Stomach (tissue), 9 donors: ENCODE results near the gene CCDC146. TPM values are rescaled to one million over a fixed set of nuclear protein-coding genes. Genes with fewer than 3 reads are reported as not detected.

ENCODE experiments used
- DNase-seq, 2 donors: peaks; one replicate each; pipeline versions ENCODE4 v3.0.0 to v3.0.0-alpha.2; 2013 to 2019
- H3K27ac ChIP-seq, 5 donors: fragments of 200-600 bp in 4 of 5; sonication (generic) in 4 of 5; one replicate each; pipeline ENCODE4 v1.5.1; 2013 to 2019; ENCODE audit warnings: mild to moderate bottlenecking in 1 of 5, moderate library complexity in 1 of 5
- H3K27me3 ChIP-seq, 3 donors: fragments of 200-600 bp; sonication (generic); one replicate each; pipeline ENCODE4 v1.5.1; 2017 to 2019; ENCODE audit warnings: mixed run types in 1 of 3
- H3K36me3 ChIP-seq, 4 donors: fragments of 200-600 bp; sonication (generic); 1 replicate in 3 of 4; 2 replicates in 1 of 4; pipeline ENCODE4 v1.5.1; 2016 to 2019
- H3K4me1 ChIP-seq, 4 donors: fragments of 200-600 bp; sonication (generic); one replicate each; pipeline ENCODE4 v1.5.1; 2016 to 2019
- H3K4me3 ChIP-seq, 4 donors: fragments of 200-600 bp; sonication (generic) in 3 of 4; one replicate each; pipeline ENCODE4 v1.5.1; 2016 to 2019; ENCODE audit warnings: mild to moderate bottlenecking in 1 of 4
- H3K9me3 ChIP-seq, 4 donors: fragments of 200-600 bp; sonication (generic); one replicate each; pipeline ENCODE4 v1.5.1; 2016 to 2019
- CTCF ChIP-seq, 7 experiments: fragments of 450-650 bp in 4 of 7; fragments of 200-600 bp in 3 of 7; sonication (generic) in 3 of 7; IDR thresholded peaks; one replicate each; pipeline ENCODE4 v1.5.1; 2016 to 2019; ENCODE audit warnings: antibody characterized with exemption in 7 of 7, control low read depth in 2 of 7, mild to moderate bottlenecking in 1 of 7
- EP300 ChIP-seq: sonication (generic); formaldehyde crosslinking; IDR thresholded peaks from one replicate; pipeline ENCODE4 v1.6.1; 2017; ENCODE audit warnings: antibody characterized with exemption
- POLR2A ChIP-seq, 4 donors: fragments of 450-650 bp; IDR thresholded peaks; one replicate each; pipeline ENCODE4 v1.6.1; 2016; ENCODE audit warnings: antibody characterized with exemption in 4 of 4, control low read depth in 2 of 4, mild to moderate bottlenecking in 1 of 4, moderate library complexity in 1 of 4
- POLR2AphosphoS5 ChIP-seq, 3 donors: sonication (generic); formaldehyde crosslinking; IDR thresholded peaks; one replicate each; pipeline ENCODE4 v1.6.1; 2016; ENCODE audit warnings: antibody characterized with exemption in 3 of 3
- WGBS, 5 donors: extraction: QIAGEN DNeasy Blood & Tissue Kit in 3 of 5; methylation state at CpG; one replicate each; pipeline versions ENCODE4 v1.1.5 to v1.1.7; 2013 to 2018; 5-methylcytosine and 5-hydroxymethylcytosine counted together
- intact Hi-C: fragments of 100-400 bp; cut with DNase I; formaldehyde crosslinking; loops from one replicate; pipeline ENCODE4 v1.15.1; 2023; ENCODE audit warnings: low total_unique reads
- polyA plus RNA-seq, 3 donors: library from polyadenylated mRNA; stranded (reverse); fragments of 200-250 nt; gene quantifications; one replicate each; pipeline ENCODE4 v1.2.3, GENCODE V29; 2013
- total RNA-seq, 5 donors: library from RNA; depleted of rRNA; stranded (reverse); fragments of >200 nt; gene quantifications; one replicate each; pipeline versions ENCODE4 v1.1.0 to v1.2.3, GENCODE V29; 2014 to 2016
- donor health status: healthy with polysubstance abuse.
- donor health status: Bipolar disorder and iron deficiency.
- donor health status: healthy.

The CCDC146 gene
- total and polyA plus RNA-seq, 8 donors, result 1.3 to 193 (median 26.5) TPM

GRCh38 chr7:77199013-77199966, 76.9 kb downstream of the CCDC146 start, which contains the start of gene FGL2:
Gene FGL2, minus strand, starts transcription at chr7:77199819. Its CDS starts 26 bp downstream, at chr7:77199793.
- Histone ChIP-seq H3K27ac (peak within 1 kb of the TSS in 4 of 5 donors; percentile 38 to 79 (median 65)), H3K4me3 (peak within 1 kb of the TSS; percentile 42 to 55 (median 46))

DNA sequence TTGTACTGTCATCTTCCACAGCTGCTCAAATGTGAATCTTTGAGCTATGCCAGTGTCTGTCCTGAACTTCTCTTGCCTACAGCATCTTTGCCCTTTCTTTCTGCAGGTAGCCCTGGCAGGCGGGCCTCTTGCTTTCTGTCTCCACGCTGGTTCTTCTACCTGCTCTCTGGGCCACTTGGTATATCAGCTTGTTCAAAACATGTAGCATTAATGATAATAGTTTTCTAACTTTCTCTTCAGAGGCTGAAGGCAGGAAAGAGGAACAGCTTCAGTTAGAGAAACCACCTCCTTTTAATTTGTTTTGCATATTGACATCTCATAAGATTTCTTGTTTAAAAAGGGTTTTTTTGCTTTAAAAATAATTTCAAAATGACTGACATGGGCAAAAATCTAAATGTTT, 78.1 kb downstream of the CCDC146 start:
- intact Hi-C loops, result no loop called here

More at GRCh38 chr7:77199013-77199966, 76.9 kb downstream of the CCDC146 start, which contains the start of gene FGL2:
- Histone ChIP-seq H3K9me3 (no peaks in the 10 kb centered on the region), H3K36me3 (no peaks in the 10 kb centered on the region), H3K4me1 (peaks cover 5 to 50% (median 12%) of the 10 kb centered on the region in 4 donors), H3K27me3 (no peaks in the 10 kb centered on the region)
- DNase-seq, result peak; percentile 42 to 74
- TF ChIP-seq POLR2AphosphoS5 (IDR thresholded peaks at IDR 0.05) (peak; percentile 68 to 78 (median 78)), POLR2A (IDR thresholded peaks at IDR 0.05) (no peak)
- WGBS, 5 donors, result 4 to 10% (median 5%) methylated on average over 14 to 15 of the region's 15 CpGs
- intact Hi-C loops, result no loop called here

GRCh38 chr7:77202481-77202976, 80.1 kb downstream of the CCDC146 start:
- no peaks in the 10 kb centered on the region for H3K9me3 ChIP-seq
- TF ChIP-seq POLR2A (IDR thresholded peaks at IDR 0.05) (no peak), EP300 (no peak), CTCF (IDR thresholded peaks at IDR 0.05) (no peak), POLR2AphosphoS5 (IDR thresholded peaks at IDR 0.05) (no peak)
- intact Hi-C loops, result no loop called here
- no peak overlapping the region for H3K4me3 ChIP-seq
- H3K27me3 ChIP-seq, result no peaks in the 10 kb centered on the region
- WGBS, 5 donors, result 75 to 88% (median 80%) methylated on average over 4 of the region's 4 CpGs
- H3K4me1 ChIP-seq, result peaks cover 5 to 32% (median 12%) of the 10 kb centered on the region in 4 donors
- H3K36me3 ChIP-seq, result no peaks in the 10 kb centered on the region
- DNase-seq, result no peak
- H3K27ac ChIP-seq, result no peak overlapping the region

More for the DNA sequence above, 78.1 kb downstream of the CCDC146 start:
- no peaks in the 10 kb centered on the region for H3K9me3 ChIP-seq
- peaks cover 5 to 42% (median 12%) of the 10 kb centered on the region in 4 donors for H3K4me1 ChIP-seq
- no peak for TF ChIP-seq POLR2AphosphoS5 (IDR thresholded peaks at IDR 0.05)
- WGBS, 5 donors, result 85 to 93% (median 89%) methylated on average over 2 of the region's 2 CpGs
- no peak for DNase-seq
- no peaks in the 10 kb centered on the region for H3K36me3 ChIP-seq
- peak overlapping the region in 3 of 5 donors; percentile 56 to 79 (median 74) for H3K27ac ChIP-seq
- no peaks in the 10 kb centered on the region for H3K27me3 ChIP-seq
- no peak overlapping the region for H3K4me3 ChIP-seq

DNA sequence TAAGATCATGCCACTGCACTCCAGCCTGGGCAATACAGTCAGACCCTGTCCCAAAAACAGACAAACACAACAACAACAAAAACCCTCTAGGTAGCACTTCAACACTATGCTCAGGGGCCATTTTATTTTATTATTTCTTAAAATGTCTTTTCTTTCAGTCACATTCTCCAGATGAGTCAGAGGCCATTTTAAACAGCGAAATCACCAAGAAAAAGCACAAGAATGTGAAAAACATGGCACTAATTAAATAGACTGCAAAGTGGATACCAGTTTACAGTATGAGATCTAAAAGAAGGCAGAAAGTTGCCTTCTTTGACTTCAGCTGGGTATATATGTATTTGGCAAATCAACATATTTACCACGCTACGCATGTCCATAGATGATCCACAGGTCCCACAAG, 83.3 kb downstream of the CCDC146 start:
- no peak for TF ChIP-seq POLR2AphosphoS5 (IDR thresholded peaks at IDR 0.05)
- TF ChIP-seq EP300, result no peak
- no peak for TF ChIP-seq CTCF (IDR thresholded peaks at IDR 0.05)
- no peak for TF ChIP-seq POLR2A (IDR thresholded peaks at IDR 0.05)
- peaks cover 0 to 4% (median 0%) of the 10 kb centered on the region in 4 donors for H3K4me1 ChIP-seq
- H3K36me3 ChIP-seq, result peaks cover 0 to 10% (median 2%) of the 10 kb centered on the region in 4 donors
- no peak overlapping the region for H3K4me3 ChIP-seq
- no peak for DNase-seq
- H3K27ac ChIP-seq, result no peak overlapping the region
- peaks cover 9 to 20% (median 15%) of the 10 kb centered on the region in 4 donors for H3K9me3 ChIP-seq
- no peaks in the 10 kb centered on the region for H3K27me3 ChIP-seq
- intact Hi-C loops, result no loop called here
- 96 to 99% (median 96%) methylated on average over 3 of the region's 3 CpGs for WGBS, 5 donors

DNA sequence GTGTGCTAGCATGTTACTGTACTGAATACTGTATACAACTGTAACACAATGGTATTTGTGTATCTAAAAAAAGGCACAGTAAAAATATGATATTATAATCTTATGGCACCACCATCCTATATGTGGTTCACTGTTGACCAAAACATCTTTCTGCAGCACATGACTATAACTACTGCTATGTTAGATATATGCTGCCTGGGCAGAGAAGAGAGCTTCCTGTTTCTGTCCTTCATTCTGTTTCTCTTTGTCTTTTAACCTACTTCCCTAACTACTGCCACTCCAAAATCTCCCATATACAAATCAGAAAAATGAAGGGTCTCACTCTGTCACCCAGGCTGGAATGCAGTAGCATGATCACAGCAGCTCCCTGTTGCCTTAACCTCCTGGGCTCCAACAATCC, 86.0 kb downstream of the CCDC146 start:
- TF ChIP-seq POLR2AphosphoS5 (IDR thresholded peaks at IDR 0.05) (no peak), EP300 (no peak), POLR2A (IDR thresholded peaks at IDR 0.05) (no peak), CTCF (IDR thresholded peaks at IDR 0.05) (no peak)
- intact Hi-C loops, result no loop called here
- DNase-seq, result no peak

More for the DNA sequence above, 86.0 kb downstream of the CCDC146 start:
- no peaks in the 10 kb centered on the region for H3K4me1 ChIP-seq
- H3K4me3 ChIP-seq, result no peak overlapping the region
- no peak overlapping the region for H3K27ac ChIP-seq
- no peaks in the 10 kb centered on the region for H3K27me3 ChIP-seq
- H3K9me3 ChIP-seq, result peaks cover 9 to 20% (median 15%) of the 10 kb centered on the region in 4 donors
- peaks cover 0 to 10% (median 2%) of the 10 kb centered on the region in 4 donors for H3K36me3 ChIP-seq
